Astrocyte of the cerebellum (primary cell): ENCODE data around the gene NUP205.

Source experiments
- DNase-seq: peaks from one replicate; pipeline ENCODE4 v3.0.0-alpha.2; 2011; ENCODE audit warnings: low read depth
- H3K4me3 ChIP-seq: 2 replicates; pipeline ENCODE4 v1.5.1; 2011; ENCODE audit warnings: mild to moderate bottlenecking, low read depth, low read length, moderate library complexity
- CTCF ChIP-seq: IDR thresholded peaks from 2 replicates; pipeline ENCODE4 v1.5.1; 2012; ENCODE audit warnings: low read length, low read depth, moderate library complexity, mild to moderate bottlenecking; ENCODE audit errors: missing control alignments
- in situ Hi-C: cut with HindIII; loops from 2 replicates; pipeline ENCODE4 v1.10.0; 2017; ENCODE audit warnings: low sequenced_read_pairs

The NUP205 gene

GRCh38 chr7:135522509-135522908 is 35.2 kb upstream of the NUP205 start:
- in situ Hi-C loops: no loop called here
- no peak for TF ChIP-seq CTCF
- DNase-seq: no peak
- H3K4me3 ChIP-seq: no peak overlapping the region

GRCh38 chr7:135523146-135523545 is 34.6 kb upstream of the NUP205 start:
- no peak for TF ChIP-seq CTCF
- no peak for DNase-seq
- in situ Hi-C loops: no loop called here

GRCh38 chr7:135525426-135525825 is 32.3 kb upstream of the NUP205 start:
- no peak for DNase-seq
- H3K4me3 ChIP-seq: no peak overlapping the region
- in situ Hi-C loops: no loop called here
- no peak for TF ChIP-seq CTCF

More at GRCh38 chr7:135523146-135523545, 34.6 kb upstream of the NUP205 start:
- no peak overlapping the region for H3K4me3 ChIP-seq

GRCh38 chr7:135527025-135527424 is 30.7 kb upstream of the NUP205 start:
- TF ChIP-seq CTCF: no peak
- in situ Hi-C loops: no loop called here

GRCh38 chr7:135536150-135536549 is 21.6 kb upstream of the NUP205 start:
- H3K4me3 ChIP-seq: no peak overlapping the region
- in situ Hi-C loops: no loop called here
- TF ChIP-seq CTCF: no peak
- peak; percentile 6 for DNase-seq

More at GRCh38 chr7:135527025-135527424, 30.7 kb upstream of the NUP205 start:
- DNase-seq: no peak
- no peak overlapping the region for H3K4me3 ChIP-seq

- no peak for TF ChIP-seq CTCF
- in situ Hi-C loops: no loop called here
- H3K4me3 ChIP-seq: no peak overlapping the region
- no peak for DNase-seq
Measured at GRCh38 chr7:135537453-135537852, 20.3 kb upstream of the NUP205 start.

- no peak for TF ChIP-seq CTCF
- no peak for DNase-seq
- H3K4me3 ChIP-seq: no peak overlapping the region
- in situ Hi-C loops: no loop called here
Measured at GRCh38 chr7:135537905-135538304, 19.8 kb upstream of the NUP205 start.
